Mesenchymal stem cell (in vitro differentiated cells and primary cell): ENCODE results near the gene NCKAP1.

Source experiments
- DNase-seq: peaks from one replicate; pipeline ENCODE4 v3.0.0-alpha.2; 2013
- H2AFZ ChIP-seq: one replicate; pipeline ENCODE4 v1.6.1; 2013; ENCODE audit warnings: low read depth, mild to moderate bottlenecking, control low read depth, inconsistent platforms, low read length, moderate library complexity
- H2AK5ac ChIP-seq: 2 replicates; pipeline ENCODE4 v1.6.1; 2013; ENCODE audit warnings: low read length, moderate library complexity, mild to moderate bottlenecking, inconsistent platforms; ENCODE audit not compliant: severe bottlenecking
- H2BK120ac ChIP-seq: one replicate; pipeline ENCODE4 v1.6.1; 2013; ENCODE audit warnings: low read depth, mild to moderate bottlenecking, inconsistent platforms, low read length, moderate library complexity
- H2BK12ac ChIP-seq, 2 experiments: one replicate each; pipeline ENCODE4 v1.6.1; 2013; ENCODE audit warnings: inconsistent platforms in 2 of 2, low read length in 2 of 2, mild to moderate bottlenecking in 2 of 2, moderate library complexity in 2 of 2, control low read depth in 1 of 2
- H2BK15ac ChIP-seq: one replicate; pipeline ENCODE4 v1.6.1; 2013; ENCODE audit warnings: mild to moderate bottlenecking, low read depth, inconsistent platforms; ENCODE audit not compliant: poor library complexity, severe bottlenecking
- H2BK5ac ChIP-seq: 2 replicates; pipeline ENCODE4 v1.6.1; 2013; ENCODE audit warnings: low read depth, mild to moderate bottlenecking, low read length, control low read depth, inconsistent platforms; ENCODE audit not compliant: poor library complexity, severe bottlenecking
- H3K14ac ChIP-seq, 2 experiments: one replicate each; pipeline ENCODE4 v1.6.1; 2013; ENCODE audit warnings: inconsistent platforms in 2 of 2, low read length in 2 of 2, control low read depth in 1 of 2, mild to moderate bottlenecking in 1 of 2, moderate library complexity in 1 of 2
- H3K18ac ChIP-seq, 2 experiments: one replicate each; pipeline ENCODE4 v1.6.1; 2013; ENCODE audit warnings: inconsistent platforms in 2 of 2, low read length in 2 of 2, control low read depth in 1 of 2, low read depth in 1 of 2, mild to moderate bottlenecking in 1 of 2
- H3K23ac ChIP-seq, 2 experiments: one replicate each; pipeline ENCODE4 v1.6.1; 2013; ENCODE audit warnings: inconsistent platforms in 2 of 2, low read length in 2 of 2, mild to moderate bottlenecking in 2 of 2, moderate library complexity in 2 of 2, control low read depth in 1 of 2
- H3K27ac ChIP-seq: 2 replicates; pipeline ENCODE4 v1.5.1; 2013; ENCODE audit warnings: mild to moderate bottlenecking, moderate library complexity, low read length, control low read depth, inconsistent platforms; ENCODE audit not compliant: poor library complexity, severe bottlenecking
- H3K27me3 ChIP-seq, 2 experiments: 2 replicates each; pipeline versions ENCODE4 v1.6.1 to v1.7.0; 2013; ENCODE audit warnings: low read length in 2 of 2, mild to moderate bottlenecking in 2 of 2, moderate library complexity in 2 of 2, control low read depth in 1 of 2, inconsistent platforms in 1 of 2; ENCODE audit not compliant: control insufficient read depth in 1 of 2, insufficient read depth in 1 of 2
- H3K36me3 ChIP-seq, 2 experiments: 2 replicates each; pipeline versions ENCODE4 v1.6.1 to v1.7.0; 2013; ENCODE audit warnings: low read length in 2 of 2, control low read depth in 1 of 2, inconsistent platforms in 1 of 2, low read depth in 1 of 2, mild to moderate bottlenecking in 1 of 2; ENCODE audit not compliant: insufficient read depth in 2 of 2, control insufficient read depth in 1 of 2
- H3K4ac ChIP-seq, 2 experiments: one replicate each; pipeline ENCODE4 v1.6.1; 2013; ENCODE audit warnings: inconsistent platforms in 2 of 2, low read length in 2 of 2, mild to moderate bottlenecking in 2 of 2, moderate library complexity in 2 of 2, control low read depth in 1 of 2, low read depth in 1 of 2
- H3K4me1 ChIP-seq: 2 replicates; pipeline ENCODE4 v1.6.1; 2013; ENCODE audit warnings: low read depth, low read length, control low read depth; ENCODE audit not compliant: control insufficient read depth, insufficient read depth
- H3K4me2 ChIP-seq: 2 replicates; pipeline ENCODE4 v1.6.1; 2013; ENCODE audit warnings: low read length, mild to moderate bottlenecking, inconsistent platforms; ENCODE audit not compliant: poor library complexity, severe bottlenecking
- H3K4me3 ChIP-seq, 2 experiments: 2 replicates each; pipeline versions ENCODE4 v1.5.1 to v1.7.0; 2013; ENCODE audit warnings: low read length in 2 of 2, mild to moderate bottlenecking in 2 of 2, control low read depth in 1 of 2, low read depth in 1 of 2; ENCODE audit not compliant: insufficient read depth in 1 of 2
- H3K79me1 ChIP-seq: replicated peaks from 2 replicates; pipeline ENCODE4 v1.6.1; 2013; ENCODE audit warnings: mild to moderate bottlenecking, control low read depth, low read length, inconsistent platforms; ENCODE audit not compliant: poor library complexity, severe bottlenecking
- H3K9ac ChIP-seq: 2 replicates; pipeline ENCODE4 v1.7.0; 2013; ENCODE audit warnings: mild to moderate bottlenecking, low read length, moderate library complexity
- H3K9me3 ChIP-seq: 2 replicates; pipeline ENCODE4 v1.7.0; 2013; ENCODE audit warnings: mild to moderate bottlenecking, low read length; ENCODE audit not compliant: control insufficient read depth
- H4K8ac ChIP-seq: one replicate; pipeline ENCODE4 v1.6.1; 2013; ENCODE audit warnings: inconsistent platforms, mild to moderate bottlenecking, low read length, moderate library complexity
- H4K91ac ChIP-seq: one replicate; pipeline ENCODE4 v1.6.1; 2013; ENCODE audit warnings: mild to moderate bottlenecking, low read length, inconsistent platforms
- WGBS: methylation state at CpG from one replicate; pipeline ENCODE4 v1.1.7; 2013; ENCODE audit warnings: mixed read lengths; 5-methylcytosine and 5-hydroxymethylcytosine counted together

NCKAP1 gene

DNA sequence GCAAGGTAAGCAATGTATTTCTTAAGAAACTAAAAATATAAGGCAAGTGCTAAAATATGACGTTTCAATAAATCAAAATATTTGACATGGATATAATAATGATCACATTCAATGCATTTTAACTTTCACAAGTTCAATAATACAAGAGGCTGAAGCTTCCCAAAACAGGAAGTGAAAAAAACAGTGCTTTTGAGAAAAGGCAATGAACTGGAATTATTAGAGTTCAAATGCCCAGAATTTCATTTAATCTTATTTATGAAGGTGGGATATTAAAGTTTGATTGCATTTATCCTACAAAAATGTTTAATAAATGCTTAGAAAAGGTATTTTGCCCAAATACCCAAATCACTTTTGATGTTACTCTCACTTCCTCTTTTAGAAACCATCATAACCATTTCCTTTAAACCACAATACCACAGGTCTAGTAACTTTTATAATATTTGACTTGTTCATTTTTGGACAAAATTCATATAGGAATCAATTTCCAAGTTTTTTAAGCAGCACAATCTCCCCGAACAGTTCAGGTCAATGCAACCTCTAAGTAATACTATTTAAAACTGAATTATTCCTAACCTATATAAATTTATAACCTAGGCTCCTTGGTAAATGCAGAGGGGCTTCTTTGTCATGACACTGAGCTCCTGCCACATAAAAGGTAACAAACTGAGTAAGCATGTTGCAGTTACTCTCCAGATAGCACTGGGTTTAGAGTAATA lies 2.1 kb downstream of the NCKAP1 start:
- Histone ChIP-seq H4K8ac (no peak overlapping the region), H3K36me3 (peaks cover 0 to 3% of the 10 kb centered on the region in 2 experiments)
- no CpG with 5 or more reads among the region's 2 CpGs for WGBS

GRCh38 chr2:183035298-183035953 lies 2.8 kb downstream of the NCKAP1 start:
- H3K79me1 ChIP-seq: no peaks in the 10 kb centered on the region
- no peak overlapping the region for H3K18ac ChIP-seq
- H2BK15ac ChIP-seq: no peak overlapping the region
- no peak overlapping the region for H2AFZ ChIP-seq
- H3K9me3 ChIP-seq: no peaks in the 10 kb centered on the region
- H3K27me3 ChIP-seq: no peaks in the 10 kb centered on the region
- H3K4me2 ChIP-seq: peak overlapping the region; percentile 52
- H2BK12ac ChIP-seq: no peak overlapping the region
- H2BK120ac ChIP-seq: no peak overlapping the region
- WGBS: no CpG with 5 or more reads among the region's 2 CpGs
- H2AK5ac ChIP-seq: no peak overlapping the region
- peak overlapping the region; percentile 24 for H3K27ac ChIP-seq
- H3K9ac ChIP-seq: peak overlapping the region; percentile 97
- H3K4me3 ChIP-seq: peak overlapping the region in 1 of 2 experiments; percentile 96
- H3K23ac ChIP-seq: no peak overlapping the region
- no peak overlapping the region for H3K14ac ChIP-seq
- peak; percentile 61 for DNase-seq
- H3K4me1 ChIP-seq: peaks cover 3% of the 10 kb centered on the region
- no peak overlapping the region for H4K8ac ChIP-seq
- no peak overlapping the region for H4K91ac ChIP-seq
- H3K4ac ChIP-seq: no peak overlapping the region
- peaks cover 0 to 3% of the 10 kb centered on the region in 2 experiments for H3K36me3 ChIP-seq
- no peak overlapping the region for H2BK5ac ChIP-seq

More for the DNA sequence above, 2.1 kb downstream of the NCKAP1 start:
- H3K27me3 ChIP-seq: no peaks in the 10 kb centered on the region
- no peak overlapping the region for H2BK120ac ChIP-seq
- H3K4me2 ChIP-seq: peak overlapping the region; percentile 72
- no peak overlapping the region for H3K18ac ChIP-seq
- no peaks in the 10 kb centered on the region for H3K9me3 ChIP-seq
- peak overlapping the region; percentile 97 for H3K9ac ChIP-seq
- H3K27ac ChIP-seq: no peak overlapping the region
- H2AK5ac ChIP-seq: no peak overlapping the region
- no peak overlapping the region for H4K91ac ChIP-seq
- no peak overlapping the region for H3K4ac ChIP-seq
- no peak overlapping the region for H2BK5ac ChIP-seq
- no peak overlapping the region for H2BK12ac ChIP-seq
- no peak for DNase-seq
- H3K4me1 ChIP-seq: peaks cover 3% of the 10 kb centered on the region
- H3K23ac ChIP-seq: no peak overlapping the region
- no peak overlapping the region for H2AFZ ChIP-seq
- H2BK15ac ChIP-seq: no peak overlapping the region
- H3K14ac ChIP-seq: no peak overlapping the region
- peak overlapping the region in 1 of 2 experiments; percentile 96 for H3K4me3 ChIP-seq
- no peaks in the 10 kb centered on the region for H3K79me1 ChIP-seq

- no peak overlapping the region for H2BK15ac ChIP-seq
- no peaks in the 10 kb centered on the region for H3K79me1 ChIP-seq
- H3K14ac ChIP-seq: no peak overlapping the region
- H2BK120ac ChIP-seq: no peak overlapping the region
- no peak overlapping the region for H3K23ac ChIP-seq
- no peak overlapping the region for H2BK5ac ChIP-seq
- no peak overlapping the region for H4K91ac ChIP-seq
- DNase-seq: peak; percentile 63
- H4K8ac ChIP-seq: no peak overlapping the region
- peaks cover 0 to 3% of the 10 kb centered on the region in 2 experiments for H3K36me3 ChIP-seq
- peak overlapping the region; percentile 97 for H3K9ac ChIP-seq
- no peak overlapping the region for H3K4ac ChIP-seq
- H3K27ac ChIP-seq: no peak overlapping the region
- no peak overlapping the region for H2BK12ac ChIP-seq
- no peak overlapping the region for H3K4me2 ChIP-seq
- H3K9me3 ChIP-seq: no peaks in the 10 kb centered on the region
- peaks cover 3% of the 10 kb centered on the region for H3K4me1 ChIP-seq
- H2AFZ ChIP-seq: no peak overlapping the region
- H3K4me3 ChIP-seq: peak overlapping the region in 1 of 2 experiments; percentile 96
- no peak overlapping the region for H2AK5ac ChIP-seq
- H3K18ac ChIP-seq: no peak overlapping the region
- H3K27me3 ChIP-seq: no peaks in the 10 kb centered on the region
- WGBS: 100% methylated on average over 1 of the region's 1 CpG
Observed at GRCh38 chr2:183034806-183035205, 3.5 kb downstream of the NCKAP1 start.

DNA sequence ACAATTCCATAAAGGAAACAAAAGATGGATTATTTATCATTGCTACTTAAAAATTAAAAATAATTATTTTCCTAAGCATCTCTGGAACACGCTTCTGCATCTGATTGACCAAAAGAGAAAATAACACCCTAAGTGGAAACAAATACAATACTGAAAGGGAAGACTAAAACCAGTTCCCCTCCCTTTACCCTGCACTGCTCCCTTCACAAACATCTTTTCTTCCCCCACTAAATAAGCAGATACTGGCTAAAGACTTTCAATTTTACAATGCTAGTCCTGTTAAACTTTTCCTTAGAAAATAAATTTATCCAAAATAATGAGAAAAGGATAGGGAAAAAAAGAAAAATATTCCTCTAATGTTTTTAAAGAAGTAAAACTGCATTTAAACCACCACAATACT lies 4.3 kb downstream of the NCKAP1 start:
- H3K9me3 ChIP-seq: no peaks in the 10 kb centered on the region

More for the DNA sequence above, 4.3 kb downstream of the NCKAP1 start:
- Histone ChIP-seq H3K4ac (no peak overlapping the region), H2AK5ac (no peak overlapping the region), H2AFZ (no peak overlapping the region), H3K4me1 (peaks cover 5% of the 10 kb centered on the region), H2BK12ac (no peak overlapping the region), H3K4me3 (peak overlapping the region in 1 of 2 experiments; percentile 96), H3K27me3 (no peaks in the 10 kb centered on the region), H2BK120ac (no peak overlapping the region), H3K9ac (peak overlapping the region; percentile 97), H3K36me3 (peaks cover 0 to 3% of the 10 kb centered on the region in 2 experiments), H2BK15ac (no peak overlapping the region), H3K27ac (no peak overlapping the region), H3K18ac (no peak overlapping the region), H4K91ac (no peak overlapping the region), H2BK5ac (no peak overlapping the region), H3K14ac (no peak overlapping the region), H3K4me2 (no peak overlapping the region), H4K8ac (no peak overlapping the region), H3K23ac (no peak overlapping the region), H3K79me1 (no peaks in the 10 kb centered on the region)
- 94% methylated on average over 1 of the region's 1 CpG for WGBS
- DNase-seq: no peak
